Pancreas (tissue), 10 donors: ENCODE measurements around the gene DIAPH1. TPM values are rescaled to one million over a fixed set of nuclear protein-coding genes. Genes with fewer than 3 reads are reported as not detected.

Experiments
- ATAC-seq, 4 donors: fragments of 200-7000 bp; cut with Tn5 transposase; one replicate each; pipeline versions ENCODE4 v1.8.0 to v1.9.1; 2020; ENCODE audit warnings: mild to moderate bottlenecking in 4 of 4, moderate library complexity in 4 of 4
- DNase-seq, 6 donors: peaks; one replicate each; pipeline ENCODE4 v3.0.0-alpha.2; 2020
- FAIRE-seq: peaks from 2 replicates; lab custom pipeline; 2012; peaks lifted over from hg19 to GRCh38; lab: Jason Lieb, UNC
- H3K27ac ChIP-seq, 4 donors: fragments of 200-600 bp; sonication (generic); 1 replicate in 3 of 4; 2 replicates in 1 of 4; pipeline versions ENCODE4 v1.5.0 to v1.8.0; 2020
- H3K27me3 ChIP-seq, 4 donors: fragments of 200-600 bp; one replicate each; pipeline ENCODE4 v1.8.0; 2021
- H3K36me3 ChIP-seq, 3 donors: fragments of 200-600 bp; sonication (generic) in 1 of 3; one replicate each; pipeline versions ENCODE4 v1.5.0 to v1.8.0; 2020 to 2021
- H3K4me1 ChIP-seq, 3 donors: fragments of 200-600 bp; one replicate each; pipeline ENCODE4 v1.8.0; 2021
- H3K4me3 ChIP-seq, 4 donors: fragments of 200-600 bp; sonication (generic) in 2 of 4; one replicate each; pipeline versions ENCODE4 v1.5.0 to v1.8.0; 2020 to 2021
- H3K9me3 ChIP-seq, 4 donors: fragments of 200-600 bp; one replicate each; pipeline ENCODE4 v1.8.0; 2021
- WGBS, 2 donors: extraction: QIAGEN DNeasy Blood & Tissue Kit; methylation state at CpG; one replicate each; pipeline ENCODE4 v1.1.7; 2013; 5-methylcytosine and 5-hydroxymethylcytosine counted together
- intact Hi-C, 3 donors: fragments of 100-400 bp; cut with DNase I; formaldehyde crosslinking; loops; one replicate each; pipeline versions ENCODE4 v1.11.1 to v1.14.2; 2022
- polyA plus RNA-seq, 2 donors: library from polyadenylated mRNA; stranded (reverse); fragments of 200-250 nt; gene quantifications; one replicate each; pipeline ENCODE4 v1.2.3, GENCODE V29; 2013
- total RNA-seq, 6 donors: library from RNA; stranded (reverse); fragmentation: NEBNext Ultra II Directional in 4 of 6; extraction: Animal tissue kit (Norgen Biotek cat#: 25700) in 4 of 6; gene quantifications; one replicate each; pipeline versions ENCODE4 v1.2.1 to v1.2.4, GENCODE V29; 2021 to 2023
- TF ChIP-seq, protein P1 (sequence below), 4 donors: fragments of 200-600 bp; sonication (generic) in 3 of 4; IDR thresholded peaks; one replicate each; pipeline versions ENCODE4 v1.5.0 to v1.8.0; 2021; ENCODE audit warnings: antibody characterized with exemption in 4 of 4
- donor health status: healthy with polysubstance abuse.
- donor health status: DM: no; HTN: no; CAD: no; lungs with moderate emphysema.
- donor health status: DM: no; HTN: no; CAD: no.
- donor health status: control.
- donor health status: control.
- donor health status: Bipolar disorder and iron deficiency.
- donor health status: DM: yes; HTN: yes; CAD: no.
- donor health status: DM: no; HTN: no; CAD: no.
- donor health status: DM: no; HTN: no; CAD: no.
- donor health status: DM: yes; HTN: yes; CAD: no.

DIAPH1 gene
- total and polyA plus RNA-seq, 8 donors: 28.9 to 72.7 (median 56.5) TPM

DNA sequence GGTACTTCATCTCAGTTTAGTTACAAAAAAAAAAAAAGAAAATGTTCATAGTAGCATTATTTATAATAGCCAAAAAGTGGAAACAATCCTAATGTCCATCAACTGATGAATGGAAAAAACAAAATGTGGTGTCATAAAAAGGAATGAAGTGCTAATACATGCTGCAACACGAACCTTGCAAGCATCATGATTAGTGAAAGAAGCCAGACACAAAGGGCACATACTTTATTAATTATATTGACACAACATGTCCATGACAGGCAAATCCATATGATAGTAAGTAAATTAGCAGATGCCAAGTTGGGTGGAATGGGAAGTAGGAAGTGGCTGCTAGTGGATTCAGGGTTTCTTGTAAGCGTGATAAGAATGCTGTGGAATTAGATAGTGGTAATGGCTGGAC is 75.7 kb downstream of the DIAPH1 start:
- intact Hi-C loops: no loop called here
- FAIRE-seq (no peak), DNase-seq (no peak), ATAC-seq (no peak)
- Histone ChIP-seq H3K27ac (no peak overlapping the region), H3K36me3 (peaks cover 0 to 22% (median 4%) of the 10 kb centered on the region in 3 donors), H3K27me3 (no peaks in the 10 kb centered on the region), H3K4me3 (no peak overlapping the region), H3K4me1 (no peaks in the 10 kb centered on the region), H3K9me3 (no peaks in the 10 kb centered on the region)
- TF ChIP-seq, protein P1, sequence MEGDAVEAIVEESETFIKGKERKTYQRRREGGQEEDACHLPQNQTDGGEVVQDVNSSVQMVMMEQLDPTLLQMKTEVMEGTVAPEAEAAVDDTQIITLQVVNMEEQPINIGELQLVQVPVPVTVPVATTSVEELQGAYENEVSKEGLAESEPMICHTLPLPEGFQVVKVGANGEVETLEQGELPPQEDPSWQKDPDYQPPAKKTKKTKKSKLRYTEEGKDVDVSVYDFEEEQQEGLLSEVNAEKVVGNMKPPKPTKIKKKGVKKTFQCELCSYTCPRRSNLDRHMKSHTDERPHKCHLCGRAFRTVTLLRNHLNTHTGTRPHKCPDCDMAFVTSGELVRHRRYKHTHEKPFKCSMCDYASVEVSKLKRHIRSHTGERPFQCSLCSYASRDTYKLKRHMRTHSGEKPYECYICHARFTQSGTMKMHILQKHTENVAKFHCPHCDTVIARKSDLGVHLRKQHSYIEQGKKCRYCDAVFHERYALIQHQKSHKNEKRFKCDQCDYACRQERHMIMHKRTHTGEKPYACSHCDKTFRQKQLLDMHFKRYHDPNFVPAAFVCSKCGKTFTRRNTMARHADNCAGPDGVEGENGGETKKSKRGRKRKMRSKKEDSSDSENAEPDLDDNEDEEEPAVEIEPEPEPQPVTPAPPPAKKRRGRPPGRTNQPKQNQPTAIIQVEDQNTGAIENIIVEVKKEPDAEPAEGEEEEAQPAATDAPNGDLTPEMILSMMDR (IDR thresholded peaks at IDR 0.05): no peak
- WGBS, 2 donors: 91 to 96% methylated on average over 2 of the region's 2 CpGs

DNA sequence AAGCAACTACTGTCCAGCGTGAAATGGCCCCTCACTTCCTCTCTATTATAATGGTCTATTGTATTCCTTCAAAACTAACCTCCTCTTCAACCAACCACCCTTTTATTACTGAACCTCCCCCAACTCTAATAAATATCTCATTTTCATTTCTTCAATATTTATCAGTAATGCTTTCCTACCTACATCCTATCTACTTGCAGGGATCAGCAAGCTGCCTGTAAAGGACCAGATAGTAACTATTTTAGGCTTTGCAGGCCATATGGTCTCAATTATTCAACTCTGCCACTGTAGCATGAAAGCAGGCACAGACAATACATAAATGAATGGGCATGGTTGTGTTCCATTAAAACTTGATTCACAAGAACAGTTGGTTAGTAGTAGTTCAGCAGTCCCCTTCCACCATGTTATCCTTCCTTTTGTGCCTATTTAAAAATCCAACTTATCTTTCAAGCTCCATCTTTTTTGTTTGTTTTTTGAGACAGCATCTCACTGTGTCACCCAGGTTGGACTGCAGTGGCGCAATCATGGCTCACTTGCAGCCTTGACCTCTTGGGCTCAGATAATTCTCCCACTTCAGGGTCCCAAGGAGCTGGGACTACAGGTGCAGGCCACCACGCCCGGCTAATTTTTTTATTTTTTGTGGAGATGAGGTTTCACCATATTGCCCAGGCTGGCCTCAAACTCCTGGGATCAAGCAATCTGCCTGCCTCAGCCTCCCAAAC is 84.1 kb downstream of the DIAPH1 start:
- Histone ChIP-seq H3K27me3 (no peaks in the 10 kb centered on the region), H3K36me3 (no peaks in the 10 kb centered on the region), H3K4me1 (peaks cover 0 to under 1% (median 0%) of the 10 kb centered on the region in 3 donors), H3K4me3 (no peak overlapping the region), H3K9me3 (no peaks in the 10 kb centered on the region), H3K27ac (no peak overlapping the region)
- FAIRE-seq: no peak
- WGBS, 2 donors: 90 to 93% methylated on average over 4 of the region's 4 CpGs
- TF ChIP-seq, protein P1 (IDR thresholded peaks at IDR 0.05): no peak
- DNase-seq: no peak
- no peak for ATAC-seq
- intact Hi-C loops: no loop called here

DNA sequence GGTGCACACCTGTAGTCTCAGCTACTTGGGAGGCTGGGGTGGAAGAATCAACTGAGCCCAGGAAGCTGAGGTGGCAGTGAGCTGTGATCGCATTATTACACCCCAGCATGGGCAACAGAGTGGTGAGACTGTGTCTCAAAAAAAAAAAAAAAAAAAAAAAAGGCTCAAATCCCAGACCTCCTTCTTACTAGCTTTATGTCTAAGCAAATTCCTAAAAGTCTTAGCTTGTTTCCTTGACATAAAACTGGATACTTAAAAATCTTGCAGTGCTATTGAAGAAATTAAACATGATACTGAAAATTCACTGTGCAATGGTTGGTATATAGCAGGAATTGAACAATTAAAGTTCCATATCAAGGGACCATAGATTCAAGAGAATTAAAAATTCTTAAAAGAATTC is 84.9 kb downstream of the DIAPH1 start:
- WGBS, 2 donors: 100% methylated on average over 1 of the region's 1 CpG
- intact Hi-C loops: no loop called here
- ATAC-seq: no peak
- Histone ChIP-seq H3K27ac (no peak overlapping the region), H3K4me3 (no peak overlapping the region), H3K27me3 (no peaks in the 10 kb centered on the region), H3K4me1 (peaks cover 4 to 8% (median 7%) of the 10 kb centered on the region in 3 donors), H3K36me3 (no peaks in the 10 kb centered on the region), H3K9me3 (no peaks in the 10 kb centered on the region)
- no peak for DNase-seq
- TF ChIP-seq, protein P1 (IDR thresholded peaks at IDR 0.05): no peak
- FAIRE-seq: no peak

DNA sequence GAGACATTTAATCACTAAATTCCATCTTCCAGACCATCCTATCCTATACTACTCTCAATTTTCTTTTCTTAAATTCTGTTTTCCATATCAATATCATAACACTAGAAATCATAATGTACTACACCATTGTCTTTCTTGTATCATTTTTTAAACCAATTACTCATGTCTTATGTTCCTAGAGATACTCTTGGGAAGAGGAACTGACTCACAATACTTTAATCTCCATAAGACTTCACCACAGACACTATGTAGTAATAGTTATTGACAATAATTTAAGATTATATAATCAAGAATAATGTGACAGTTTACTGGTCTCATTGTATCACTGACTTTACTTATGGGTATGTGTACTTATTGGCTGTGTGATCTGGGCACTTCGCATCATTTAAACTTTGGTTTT is 86.1 kb downstream of the DIAPH1 start:
- WGBS, 2 donors: 95 to 100% methylated on average over 1 of the region's 1 CpG
- intact Hi-C loops: no loop called here
- TF ChIP-seq, protein P1 (IDR thresholded peaks at IDR 0.05): no peak

DNA sequence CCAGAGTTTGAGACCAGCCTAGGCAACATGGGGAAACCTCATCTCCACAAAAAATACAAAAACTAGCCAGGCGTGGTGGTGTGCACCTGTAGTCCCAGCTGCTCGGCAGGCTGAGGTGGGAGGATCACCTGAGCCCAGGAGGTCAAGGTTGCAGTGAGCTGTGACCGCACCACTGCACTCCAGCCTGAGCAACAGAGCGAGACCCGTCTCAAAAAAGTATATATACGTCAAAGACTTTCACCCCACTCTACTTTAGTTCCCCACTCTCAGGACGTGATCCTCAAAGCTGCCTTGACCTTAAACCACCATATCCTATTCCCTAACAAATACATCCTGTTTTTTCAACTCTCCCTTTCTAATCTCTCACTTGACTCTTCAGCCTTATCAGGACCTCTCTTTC is 88.9 kb downstream of the DIAPH1 start:
- intact Hi-C loops: loop anchor here in 1 of 3 donors (10.0 kb wide), 1 partner anchor 115 kb away; the partner anchor contains the start of genes PCDHGA10 and PCDHGB7
- no peak for DNase-seq
- no peaks in the 10 kb centered on the region for H3K9me3 ChIP-seq
- H3K36me3 ChIP-seq: no peaks in the 10 kb centered on the region
- 92 to 98% methylated on average over 7 of the region's 7 CpGs for WGBS, 2 donors
- FAIRE-seq: no peak
- H3K4me1 ChIP-seq: peaks cover 23 to 31% (median 26%) of the 10 kb centered on the region in 3 donors
- H3K27me3 ChIP-seq: no peaks in the 10 kb centered on the region
- H3K4me3 ChIP-seq: no peak overlapping the region
- no peak for ATAC-seq
- TF ChIP-seq, protein P1 (IDR thresholded peaks at IDR 0.05): no peak
- H3K27ac ChIP-seq: peak overlapping the region in 2 of 4 donors; percentile 64 to 90

More for the DNA sequence above, 86.1 kb downstream of the DIAPH1 start:
- H3K27ac ChIP-seq: no peak overlapping the region
- DNase-seq (no peak), FAIRE-seq (no peak), ATAC-seq (no peak)
- peaks cover 16 to 18% (median 16%) of the 10 kb centered on the region in 3 donors for H3K4me1 ChIP-seq
- no peak overlapping the region for H3K4me3 ChIP-seq
- H3K9me3 ChIP-seq: no peaks in the 10 kb centered on the region
- H3K27me3 ChIP-seq: no peaks in the 10 kb centered on the region
- H3K36me3 ChIP-seq: no peaks in the 10 kb centered on the region
